HUDEP-2 (cell line): ENCODE results near the gene LRP1.

Experiments
- DNase-seq, 76 experiments: peaks; one replicate each; lab custom pipeline; 2025; ENCODE audit not compliant: unreplicated experiment in 76 of 76; lab: John Stamatoyannopoulos, UW

Gene LRP1

DNA sequence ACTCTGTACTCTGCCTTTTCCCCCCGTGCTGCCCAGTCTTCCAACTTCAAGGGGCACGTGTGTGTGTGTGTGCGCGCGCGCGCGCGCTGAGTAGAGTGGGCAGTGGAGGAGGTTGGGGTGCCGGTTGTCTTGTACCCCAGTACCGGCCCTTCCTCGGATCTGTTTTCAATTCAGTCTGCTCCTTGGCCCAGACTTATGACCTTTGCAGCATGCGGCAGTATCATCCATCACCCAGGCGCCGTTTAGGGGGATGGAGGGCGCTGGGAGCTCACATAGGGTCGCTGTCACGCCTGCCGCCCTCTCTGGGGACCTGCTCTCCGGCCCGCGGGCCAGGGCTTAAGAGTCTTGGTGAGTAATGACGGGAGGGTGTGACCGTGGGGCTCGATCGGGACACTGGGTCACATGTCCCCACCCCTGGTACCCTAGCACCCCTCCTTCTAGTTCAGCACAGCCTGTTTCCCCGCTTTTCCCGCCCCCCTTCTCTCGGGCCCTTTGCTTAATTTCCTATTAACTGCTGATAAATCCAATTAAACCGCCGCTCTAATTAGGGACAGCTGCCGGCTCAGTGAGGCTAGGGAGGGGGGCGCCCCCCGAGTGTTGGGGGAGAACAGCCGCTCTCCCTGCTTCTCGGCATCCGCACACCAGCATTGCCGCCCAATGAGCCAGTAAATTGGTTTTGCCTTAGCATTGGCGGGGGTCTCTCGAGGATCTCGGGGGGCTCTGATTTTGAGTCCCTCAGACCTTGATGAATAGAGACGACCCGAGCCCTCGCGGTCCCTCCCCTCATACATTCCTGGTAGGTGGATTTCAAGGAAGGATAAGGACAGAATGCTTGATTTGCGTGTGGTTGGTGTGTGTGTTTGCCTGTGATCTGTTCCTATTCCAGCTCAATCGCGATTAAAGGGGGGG lies 113.4 kb downstream of the LRP1 start:
- DNase-seq: no peak

DNA sequence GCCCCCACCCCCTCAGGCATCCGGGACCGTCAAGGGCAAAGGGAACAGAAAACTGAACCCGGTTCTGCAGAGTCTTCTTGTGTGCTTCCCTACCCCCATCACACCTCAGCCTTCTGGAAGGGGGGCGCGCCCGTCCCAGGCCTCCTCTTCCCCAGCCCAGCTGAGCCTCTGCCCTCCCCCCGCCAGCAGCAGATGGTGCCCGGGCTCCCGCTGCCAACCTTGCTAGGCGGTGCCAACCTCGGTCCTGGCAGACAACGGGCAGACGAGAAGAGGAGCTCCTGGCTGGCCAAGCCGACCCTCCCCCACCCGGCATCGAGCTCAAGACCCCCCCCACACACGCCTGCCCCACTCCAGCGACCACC lies 114.0 kb downstream of the LRP1 start:
- DNase-seq: no peak

DNA sequence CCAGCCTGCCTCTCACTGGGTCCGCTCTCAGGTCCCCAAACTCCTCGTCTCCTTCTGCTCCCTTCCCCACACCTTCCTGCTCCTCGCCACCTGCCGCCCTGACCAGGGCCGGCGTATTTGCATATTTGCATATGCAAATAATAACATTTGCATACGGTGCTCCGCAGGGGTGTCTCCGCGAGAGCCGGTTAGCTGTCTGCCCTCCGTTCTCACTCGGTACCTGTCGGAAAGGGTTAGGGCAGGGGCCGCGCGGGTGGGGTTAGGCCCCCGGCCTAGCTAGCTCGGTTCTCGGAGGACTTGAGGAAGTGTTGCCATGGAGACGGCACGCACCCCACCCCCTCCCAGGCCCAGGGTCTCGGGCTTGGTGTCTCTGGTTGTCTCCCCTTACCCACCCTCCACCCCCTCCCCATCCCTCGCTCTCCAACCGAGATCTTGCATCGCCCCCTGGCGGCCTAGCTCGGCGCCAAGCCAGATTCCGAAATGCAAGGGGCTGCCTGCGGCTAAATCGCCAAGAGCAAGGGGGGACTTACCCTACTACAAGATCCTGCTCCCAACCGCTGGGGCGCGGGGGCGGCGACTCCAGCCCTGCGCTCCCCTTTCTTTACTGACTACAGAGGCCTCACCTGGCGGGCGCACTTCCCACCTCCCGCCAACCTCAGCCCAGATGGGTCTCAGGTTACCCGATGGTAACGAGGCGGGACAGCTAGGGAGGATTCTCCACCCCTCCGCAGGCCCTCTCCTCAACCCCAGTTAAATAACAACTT lies 114.6 kb downstream of the LRP1 start:
- DNase-seq: peak in 30 of 76 experiments; percentile 10 to 48 (median 27)

DNA sequence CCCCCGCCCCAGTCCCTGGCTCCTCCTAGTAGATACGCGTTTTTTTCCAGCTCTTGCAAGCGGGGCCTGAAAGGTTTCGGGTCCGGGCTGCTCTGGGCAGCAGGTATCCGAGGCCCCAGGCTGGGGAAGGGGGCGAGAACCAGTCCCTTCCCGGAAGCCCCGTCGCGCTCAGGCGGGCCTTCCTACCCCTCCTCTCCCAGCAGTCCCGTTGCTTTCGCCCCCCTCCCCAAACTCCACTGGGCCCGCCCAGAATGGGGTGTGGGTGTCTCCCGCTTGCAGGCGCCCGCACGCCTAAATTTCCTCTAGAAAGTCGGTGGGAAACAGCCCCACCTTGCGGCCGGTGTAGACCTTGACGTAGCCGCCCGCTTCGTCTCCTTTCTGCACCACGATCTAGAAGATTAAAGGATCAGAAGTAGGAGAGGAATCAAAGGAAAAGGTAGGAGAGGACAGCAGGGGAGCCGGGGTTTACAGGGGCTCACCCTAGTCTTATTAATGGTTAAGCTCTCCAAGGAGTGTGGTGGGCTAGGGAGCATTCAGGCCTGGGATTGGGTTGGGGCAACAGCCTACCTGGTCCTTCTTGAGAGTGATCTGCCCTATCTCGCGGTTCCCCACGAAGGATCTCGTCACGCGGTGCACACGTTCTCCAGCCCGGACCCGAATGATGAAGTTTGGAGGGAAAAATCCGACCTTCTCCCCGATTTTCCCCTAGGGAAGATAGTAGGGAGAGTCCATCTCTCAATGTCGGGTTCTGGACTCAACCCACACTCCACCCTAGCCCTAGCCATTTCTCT lies 115.4 kb downstream of the LRP1 start:
- DNase-seq: peak in 64 of 76 experiments; percentile 2 to 80 (median 60)

DNA sequence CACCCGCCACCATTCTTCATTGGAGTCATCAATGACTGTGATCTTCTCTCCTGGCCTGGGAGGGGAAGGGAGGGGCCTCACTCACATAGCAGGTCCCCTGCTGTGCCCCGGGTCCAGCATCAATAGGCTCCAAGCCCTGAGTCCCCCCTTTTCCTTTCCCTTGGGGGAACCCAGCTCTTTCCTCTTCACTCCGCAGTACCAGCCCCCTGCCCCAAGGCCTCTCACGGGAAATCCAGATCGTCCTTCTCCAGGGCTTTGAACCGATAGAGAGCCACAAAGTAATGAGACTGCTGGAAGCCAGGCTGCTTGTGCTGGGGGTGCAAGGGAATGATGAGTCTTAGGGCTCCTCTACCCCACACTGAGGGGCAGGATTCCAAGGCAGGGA lies 116.0 kb downstream of the LRP1 start:
- DNase-seq: no peak

DNA sequence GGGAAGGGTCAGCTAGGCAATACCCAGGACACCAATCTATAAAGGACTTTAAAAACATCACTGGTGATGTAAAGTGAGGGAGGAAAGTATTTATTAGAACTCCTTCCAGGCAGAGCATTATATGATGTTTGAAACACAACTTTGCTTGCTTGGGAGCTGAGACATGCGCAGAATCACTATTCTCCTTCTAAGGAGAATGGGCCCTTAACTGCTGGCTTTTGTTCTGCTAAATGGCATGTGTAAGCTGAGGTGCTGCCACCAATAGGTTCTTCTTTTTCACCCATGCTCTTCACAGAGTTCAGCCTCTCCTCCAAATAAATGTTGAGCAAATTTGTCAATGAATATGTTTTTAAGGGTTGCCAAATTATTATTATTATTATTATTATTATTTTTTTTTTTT lies 118.8 kb downstream of the LRP1 start:
- DNase-seq: no peak

DNA sequence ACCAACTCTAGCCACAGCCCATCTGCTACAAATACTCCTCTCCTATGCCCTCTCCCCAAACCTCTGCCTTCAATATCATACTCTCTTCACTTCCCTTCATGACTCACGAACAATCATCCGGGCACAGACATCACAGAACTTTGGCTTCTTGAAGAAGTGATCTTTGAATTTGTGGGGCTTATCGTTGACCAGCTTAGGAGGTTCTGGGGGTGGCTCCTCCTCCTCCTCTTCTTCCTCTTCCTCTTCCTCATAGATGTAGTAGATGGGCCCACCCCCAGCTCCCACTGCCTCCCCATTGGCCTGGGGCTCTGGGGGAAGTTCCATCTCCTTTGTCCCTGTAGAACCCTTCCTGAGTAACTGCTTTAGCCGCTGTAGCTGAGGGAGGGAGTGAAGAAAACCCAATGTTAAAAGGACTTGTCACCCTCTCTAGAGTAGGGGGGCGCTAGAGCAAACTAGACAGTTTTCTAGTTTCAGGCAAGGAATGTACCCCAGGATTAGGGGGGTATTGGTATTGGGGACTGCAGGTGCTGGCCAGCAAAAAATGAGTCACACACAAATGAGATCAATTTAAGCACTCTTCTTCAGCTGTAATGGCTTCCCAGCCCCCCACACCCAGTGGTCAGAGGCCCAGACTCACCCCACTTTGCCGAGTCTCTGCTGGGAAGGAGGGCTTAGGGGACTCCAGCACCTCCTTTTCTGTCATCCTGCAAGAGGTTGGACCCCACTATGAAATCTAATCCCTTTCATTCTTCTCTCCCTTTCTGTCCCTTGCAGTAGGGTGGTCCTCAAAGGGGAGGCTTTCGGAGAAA lies 120.9 kb downstream of the LRP1 start:
- DNase-seq: peak in 27 of 76 experiments; percentile 8 to 37 (median 23)

DNA sequence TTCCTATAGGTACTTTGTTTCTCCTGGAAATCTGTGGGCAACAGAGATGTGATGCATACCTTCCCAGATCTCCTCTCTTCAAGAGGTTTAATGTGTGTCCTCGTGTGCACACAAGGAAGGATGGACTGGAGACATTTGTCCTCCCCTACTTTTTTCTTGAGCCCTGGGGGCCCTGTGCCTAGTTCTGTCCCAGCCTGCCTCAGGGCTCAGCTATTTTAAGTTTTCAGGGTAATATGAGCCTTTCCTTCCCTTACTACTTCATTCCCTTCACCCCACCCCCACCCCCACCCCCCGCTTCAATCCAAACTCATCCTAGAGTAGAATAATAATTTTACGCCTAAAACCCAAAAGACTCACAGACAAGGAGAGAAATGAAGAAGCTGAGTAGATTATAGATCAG lies 122.3 kb downstream of the LRP1 start:
- no peak for DNase-seq

DNA sequence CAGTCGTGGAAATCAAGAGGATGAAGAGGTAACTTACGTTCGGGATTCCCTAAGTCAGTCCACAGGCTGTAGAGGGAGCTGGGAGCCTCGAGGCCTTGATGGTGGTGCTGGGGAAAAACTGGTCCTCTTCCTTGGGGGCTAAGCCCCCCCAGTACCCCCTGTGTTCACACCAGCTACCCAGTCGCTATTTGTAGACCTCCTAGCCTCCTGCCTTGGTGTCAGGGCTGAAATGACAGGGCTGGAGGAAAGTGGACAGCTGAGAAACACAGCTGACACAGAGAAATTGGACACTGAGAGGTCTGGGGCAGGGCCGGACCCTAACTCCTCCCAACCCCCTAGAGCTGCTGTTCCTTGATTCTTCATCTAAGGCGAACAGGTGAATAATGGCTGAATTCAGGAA lies 122.7 kb downstream of the LRP1 start, which contains the start of gene STAC3:
STAC3 (minus strand) TSS at position 232 of the 400 bp plus-strand sequence. CDS start 1,551 bp downstream, outside the sequence.
- no peak for DNase-seq

DNA sequence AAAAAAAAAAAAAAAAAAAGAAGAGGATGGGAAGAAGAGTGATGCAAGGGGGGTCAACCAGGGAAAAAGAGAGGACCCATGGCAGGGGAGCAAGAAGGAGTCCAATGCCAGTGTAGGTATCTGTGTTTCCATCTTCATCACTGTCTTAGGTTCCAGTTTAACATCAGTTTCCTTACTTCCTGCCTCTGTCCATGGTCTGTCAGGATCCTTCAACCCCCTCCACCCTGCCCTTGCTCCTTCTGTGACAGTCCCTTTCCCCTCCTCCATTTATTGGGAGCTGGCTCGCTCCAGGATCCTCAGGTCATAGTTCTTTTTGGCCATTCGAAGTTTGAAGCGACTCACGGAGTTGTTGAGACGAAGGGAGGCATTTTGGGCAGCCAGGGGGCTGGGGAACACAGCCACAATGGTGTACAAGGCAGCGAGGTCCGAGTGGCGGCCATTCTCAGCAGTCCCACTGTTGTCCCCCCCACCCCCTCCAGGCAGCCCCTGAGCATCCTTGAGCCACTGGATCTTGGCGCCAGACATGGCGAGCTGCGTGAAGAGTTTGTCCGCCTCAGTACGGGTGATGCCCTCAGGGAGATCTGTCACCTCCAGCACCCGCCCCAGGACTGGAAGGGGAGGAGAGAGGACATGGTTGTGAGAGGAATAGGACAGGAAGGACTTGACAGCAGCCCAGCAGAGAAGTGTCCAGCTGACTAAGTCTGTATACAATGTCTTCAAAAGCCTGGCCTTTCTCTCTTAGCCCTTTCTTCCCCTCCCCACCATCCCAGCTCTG lies 126.4 kb downstream of the LRP1 start:
- no peak for DNase-seq

DNA sequence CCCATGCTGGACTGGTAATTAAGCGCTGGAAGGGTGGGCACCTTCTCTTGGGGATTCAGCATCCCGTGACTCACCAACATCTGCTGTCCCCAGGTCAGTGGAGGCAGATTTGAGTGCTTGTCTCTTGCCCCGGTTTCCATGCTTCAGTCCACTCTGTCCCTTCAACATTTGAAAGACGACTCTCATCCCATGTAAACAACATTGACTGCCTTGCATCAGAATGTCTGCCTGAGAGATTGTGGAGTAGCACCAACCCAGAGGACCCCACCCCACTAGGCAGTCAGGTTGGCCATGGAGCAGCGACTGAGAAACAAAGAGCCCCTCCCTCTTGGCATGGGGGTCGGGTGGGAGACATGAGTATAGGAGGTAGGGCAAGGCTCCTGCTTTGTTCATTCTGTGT lies 127.6 kb downstream of the LRP1 start:
- no peak for DNase-seq

DNA sequence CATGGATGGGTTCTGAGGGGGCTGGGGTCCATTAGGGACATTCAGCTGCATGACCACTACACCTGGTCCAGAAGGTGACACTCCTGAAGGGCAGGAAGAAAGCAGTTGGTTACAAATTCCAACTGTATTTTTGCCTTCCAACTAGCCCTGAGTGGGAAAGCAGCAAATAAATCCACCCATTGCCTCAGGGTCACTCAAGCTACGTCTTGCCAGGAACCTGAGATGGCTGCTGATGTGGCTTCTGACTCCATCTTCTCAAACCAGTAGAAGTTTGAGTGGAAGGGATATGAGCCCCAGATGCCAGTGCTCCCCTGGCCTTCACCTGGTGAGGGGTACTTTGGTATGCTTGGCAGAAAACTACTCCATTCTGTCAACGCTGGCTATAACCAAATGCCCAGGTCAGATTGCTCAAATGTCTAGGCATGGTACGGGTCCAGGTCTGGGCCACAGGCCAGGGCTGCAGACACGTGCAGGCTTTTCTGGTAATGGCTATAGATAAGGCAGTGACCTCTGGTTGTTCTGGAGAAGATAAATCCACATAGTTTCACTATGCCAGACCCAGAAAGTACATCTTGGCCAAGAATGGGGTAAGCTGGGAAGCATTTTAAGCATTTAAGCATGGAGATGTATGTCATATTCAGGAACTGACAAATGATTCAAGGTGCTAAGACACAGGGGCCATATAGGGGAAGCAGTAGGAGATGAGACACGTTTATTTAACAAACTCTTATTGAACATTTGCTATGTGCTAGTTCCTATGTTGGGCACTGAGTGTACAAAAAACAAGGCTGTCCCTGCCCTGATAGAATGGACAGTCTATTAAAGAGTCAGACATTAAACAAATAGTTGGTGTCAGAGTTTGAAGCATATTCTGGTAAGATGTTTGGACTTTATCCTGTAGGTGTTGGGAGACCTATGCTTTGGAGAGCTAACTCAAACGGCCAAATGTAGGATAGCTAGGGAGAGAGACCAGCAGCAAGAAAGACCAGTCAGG lies 131.0 kb downstream of the LRP1 start:
- peak in 67 of 76 experiments; percentile 8 to 79 (median 58) for DNase-seq

DNA sequence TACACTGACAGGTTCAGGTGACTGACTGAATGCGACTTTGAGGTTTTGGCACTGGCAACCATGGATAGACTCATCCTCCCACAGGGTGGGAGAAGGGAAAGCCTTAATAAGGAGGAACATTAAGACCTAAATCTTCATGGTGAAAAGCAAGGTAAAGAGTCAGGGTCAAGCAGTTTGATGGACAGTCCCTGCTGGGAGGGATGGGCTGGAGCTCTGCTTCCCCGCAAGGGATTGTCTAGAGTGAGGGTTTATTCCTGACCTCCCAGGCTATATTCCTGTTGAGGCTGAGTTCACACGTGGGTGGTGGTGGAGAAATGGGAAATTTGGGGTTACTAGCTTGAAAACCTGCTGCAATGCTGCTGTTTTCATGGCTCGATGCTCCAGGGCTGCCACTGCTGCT lies 132.1 kb downstream of the LRP1 start:
- DNase-seq: no peak

DNA sequence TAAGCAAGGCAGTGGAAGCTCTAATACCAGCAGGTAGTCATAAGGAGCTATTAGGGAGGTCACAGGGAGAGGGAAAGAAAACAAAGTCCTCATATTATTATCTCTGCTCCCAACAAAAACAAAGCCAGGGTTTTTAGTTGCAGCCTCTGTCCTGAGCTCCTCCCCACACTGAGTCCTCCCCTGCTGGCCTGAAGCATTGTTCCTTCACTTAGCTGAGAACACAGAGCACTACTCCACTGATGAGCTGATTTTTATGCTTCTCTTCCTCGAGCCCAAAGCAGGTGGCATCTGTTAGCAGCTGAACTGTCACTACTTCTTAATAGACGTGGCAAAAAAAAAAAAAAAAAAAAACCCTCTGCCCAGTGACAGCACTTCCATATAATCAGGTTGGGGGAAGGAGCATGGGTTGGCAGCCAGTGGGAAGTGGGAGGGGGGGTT lies 133.2 kb downstream of the LRP1 start:
- no peak for DNase-seq

DNA sequence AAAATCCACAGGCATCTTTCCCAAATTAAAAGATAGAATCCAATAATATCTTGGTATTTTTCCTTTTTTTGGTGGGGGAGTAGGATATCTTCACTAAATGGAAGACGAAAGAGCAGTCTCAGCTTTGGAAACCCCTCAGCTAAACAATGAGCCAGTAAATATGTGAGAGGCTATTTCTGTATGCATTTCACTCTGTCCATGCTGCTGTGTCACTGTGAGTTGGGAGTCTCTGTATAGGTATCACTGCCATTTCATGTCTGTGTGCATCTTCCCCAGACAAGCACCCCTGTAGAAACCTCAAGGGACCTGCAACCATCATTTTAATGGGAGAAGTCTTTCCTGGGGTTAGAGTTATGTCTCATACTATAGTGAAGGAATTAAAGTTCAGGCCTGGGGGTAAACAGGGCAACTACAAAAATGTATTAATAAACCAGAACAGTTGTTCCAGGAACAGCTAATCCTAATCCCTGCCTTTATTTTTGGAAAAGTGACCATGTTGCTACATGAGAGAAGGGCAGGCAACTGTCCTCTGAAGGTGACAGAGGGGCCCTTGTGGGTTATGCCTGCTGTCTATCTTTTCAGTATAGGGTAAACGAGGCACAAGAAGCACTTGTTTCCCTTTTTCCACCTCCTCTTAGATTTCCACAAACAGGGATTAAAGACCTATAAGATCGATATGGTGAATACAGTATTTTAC lies 134.0 kb downstream of the LRP1 start:
- no peak for DNase-seq
